HepG2 (cell line): ENCODE measurements around the gene DNAJC5. TPM values are rescaled to one million over a fixed set of nuclear protein-coding genes. Genes with fewer than 3 reads are reported as not detected.
A peak's percentile ranks its signal among the peaks of the same experiment; 100 is the strongest.

Experiments
- CBX5 ChIP-seq: sonication (generic); formaldehyde crosslinking; IDR thresholded peaks from 2 replicates; pipeline ENCODE4 v1.4.0; 2020; ENCODE audit warnings: missing genetic modification reagents, borderline replicate concordance
- CERS6 ChIP-seq: sonication (generic); formaldehyde crosslinking; IDR thresholded peaks from 2 replicates; pipeline ENCODE4 v1.5.0; 2020; ENCODE audit warnings: missing genetic modification reagents
- EED ChIP-seq: sonication (generic); formaldehyde crosslinking; IDR thresholded peaks from 2 replicates; pipeline ENCODE4 v1.5.0; 2020; ENCODE audit warnings: mild to moderate bottlenecking, missing genetic modification reagents
- ELK4 ChIP-seq: sonication (generic); formaldehyde crosslinking; IDR thresholded peaks from 2 replicates; pipeline ENCODE4 v1.9.0; 2021; ENCODE audit warnings: missing genetic modification reagents, borderline replicate concordance
- ERF ChIP-seq: IDR thresholded peaks from 2 replicates; pipeline ENCODE4 v1.6.1; 2018; ENCODE audit warnings: missing biosample characterization, missing genetic modification reagents
- HNF4A ChIP-seq: sonication (generic); formaldehyde crosslinking; IDR thresholded peaks from 2 replicates; pipeline ENCODE4 v1.4.0; 2020; ENCODE audit warnings: missing genetic modification reagents
- IRF1 ChIP-seq: sonication (generic); formaldehyde crosslinking; IDR thresholded peaks from 2 replicates; pipeline ENCODE4 v1.4.0; 2020; ENCODE audit warnings: low read depth, mild to moderate bottlenecking, missing genetic modification reagents
- JARID2 ChIP-seq: sonication (generic); formaldehyde crosslinking; IDR thresholded peaks from 2 replicates; pipeline ENCODE4 v1.8.1; 2023; ENCODE audit warnings: missing genetic modification reagents, inconsistent platforms; ENCODE audit not compliant: insufficient replicate concordance
- KAT7 ChIP-seq: IDR thresholded peaks from 2 replicates; pipeline ENCODE4 v1.6.1; 2018; ENCODE audit warnings: borderline replicate concordance, missing compliant biosample characterization
- KDM5B ChIP-seq: sonication (generic); formaldehyde crosslinking; IDR thresholded peaks from 2 replicates; pipeline ENCODE4 v1.4.0; 2020; ENCODE audit warnings: missing genetic modification reagents, mild to moderate bottlenecking, borderline replicate concordance
- NFKBIZ ChIP-seq: IDR thresholded peaks from 2 replicates; pipeline ENCODE4 v1.6.1; 2018; ENCODE audit warnings: missing genetic modification reagents, missing compliant biosample characterization
- RAD51 ChIP-seq: fragments of 450-650 bp; IDR thresholded peaks from 2 replicates; pipeline ENCODE4 v1.6.1; 2016; ENCODE audit warnings: borderline replicate concordance
- RORA ChIP-seq: sonication (generic); formaldehyde crosslinking; IDR thresholded peaks from 2 replicates; pipeline ENCODE4 v1.5.0; 2020; ENCODE audit warnings: mild to moderate bottlenecking, missing genetic modification reagents, moderate library complexity
- THAP11 ChIP-seq: IDR thresholded peaks from 2 replicates; pipeline ENCODE4 v1.6.1; 2016; ENCODE audit warnings: missing biosample characterization, missing genetic modification reagents
- THYN1 ChIP-seq: sonication (generic); formaldehyde crosslinking; IDR thresholded peaks from 2 replicates; pipeline ENCODE4 v1.8.1; 2023; ENCODE audit warnings: low read depth, mild to moderate bottlenecking, moderate library complexity, missing genetic modification reagents, borderline replicate concordance
- TIGD3 ChIP-seq: sonication (generic); formaldehyde crosslinking; IDR thresholded peaks from 2 replicates; pipeline ENCODE4 v1.5.1; 2020; ENCODE audit warnings: mild to moderate bottlenecking, missing genetic modification reagents, borderline replicate concordance
- ZBTB3 ChIP-seq: sonication (generic); formaldehyde crosslinking; IDR thresholded peaks from 2 replicates; pipeline ENCODE4 v1.4.0; 2020; ENCODE audit warnings: low read depth, mild to moderate bottlenecking, moderate library complexity, missing genetic modification reagents, borderline replicate concordance
- ZBTB43 ChIP-seq: sonication (generic); formaldehyde crosslinking; conservative IDR thresholded peaks from 2 replicates; pipeline ENCODE4 v1.4.0; 2020; ENCODE audit warnings: missing genetic modification reagents
- ZBTB46 ChIP-seq: sonication (generic); formaldehyde crosslinking; IDR thresholded peaks from 2 replicates; pipeline ENCODE4 v1.4.0; 2020; ENCODE audit warnings: mild to moderate bottlenecking, missing genetic modification reagents, borderline replicate concordance
- ZNF207 ChIP-seq: fragments of 450-650 bp; IDR thresholded peaks from 2 replicates; pipeline ENCODE4 v1.6.1; 2016; ENCODE audit warnings: antibody characterized with exemption, borderline replicate concordance
- ZNF317 ChIP-seq: sonication (generic); formaldehyde crosslinking; IDR thresholded peaks from 2 replicates; pipeline ENCODE4 v1.5.0; 2020; ENCODE audit warnings: mild to moderate bottlenecking, missing genetic modification reagents
- ZNF441 ChIP-seq: sonication (generic); formaldehyde crosslinking; IDR thresholded peaks from 2 replicates; pipeline ENCODE4 v1.7.0; 2021; ENCODE audit warnings: missing genetic modification reagents, borderline replicate concordance
- ZNF567 ChIP-seq: sonication (generic); formaldehyde crosslinking; IDR thresholded peaks from 2 replicates; pipeline ENCODE4 v1.8.1; 2023; ENCODE audit warnings: mild to moderate bottlenecking, missing genetic modification reagents, borderline replicate concordance
- polyA plus RNA-seq, 8 experiments: library from polyadenylated mRNA; depleted of rRNA in 3 of 8; stranded (reverse) in 7 of 8; unstranded in 1 of 8; fragments of >200 nt; fragmentation: Illumina TruSeq in 4 of 8; extraction: Trizol in 4 of 8; gene quantifications; 2 replicates each; pipeline versions ENCODE4 v1.2.1 to v1.2.3, GENCODE V29; 2011 to 2016; ENCODE audit warnings: low read depth in 4 of 8, missing spikeins in 1 of 8, mixed read lengths in 1 of 8; ENCODE audit not compliant: insufficient read depth in 1 of 8
- total RNA-seq, 5 experiments: library from RNA; depleted of rRNA; stranded (reverse); fragments of >200 nt; fragmentation: Illumina TruSeq; extraction: Trizol; gene quantifications; 2 replicates each; pipeline ENCODE4 v1.2.3, GENCODE V29; 2016; ENCODE audit warnings: low read depth in 1 of 5

DNAJC5 gene
- total and polyA plus RNA-seq, 2 of the 13 experiments (the other 11 are each of a cell fraction or from before 2014, with no cell fraction given) = 42.8 to 64.5 TPM

- no peak for TF ChIP-seq JARID2
- TF ChIP-seq ZNF207 = no peak
- no peak for TF ChIP-seq THAP11 (CRISPR knock-in tag)
- no peak for TF ChIP-seq ERF
- TF ChIP-seq ZNF441 = no peak
- TF ChIP-seq KAT7 (CRISPR knock-in tag) = no peak
- TF ChIP-seq NFKBIZ (CRISPR knock-in tag) = no peak
- no peak for TF ChIP-seq HNF4A (CRISPR knock-in tag)
- no peak for TF ChIP-seq ZNF317 (CRISPR knock-in tag)
- 0 out of 2 replicates have a peak, but pooled peaks have one; percentile 79 for TF ChIP-seq THYN1
- peak; percentile 52; the same call in 1 of the 2 replicates for TF ChIP-seq CERS6 (CRISPR knock-in tag)
- 0 out of 2 replicates have a peak, but pooled peaks have one; percentile 10 for TF ChIP-seq IRF1 (CRISPR knock-in tag)
- 0 out of 2 replicates have a peak, but pooled peaks have one; percentile 23 for TF ChIP-seq EED
- 0 out of 2 replicates have a peak, but pooled peaks have one; percentile 94 for TF ChIP-seq ZBTB46 (CRISPR knock-in tag)
- TF ChIP-seq TIGD3 (CRISPR knock-in tag) = no peak
- TF ChIP-seq ZBTB43 (CRISPR knock-in tag) = no peak; the same call in 1 of the 2 replicates
- no peak for TF ChIP-seq CBX5 (CRISPR knock-in tag)
- TF ChIP-seq ZNF567 (CRISPR knock-in tag) = no peak
- 0 out of 2 replicates have a peak, but pooled peaks have one; percentile 10 for TF ChIP-seq RAD51
- TF ChIP-seq ZBTB3 = no peak
- no peak for TF ChIP-seq RORA (CRISPR knock-in tag)
- TF ChIP-seq KDM5B = no peak
- TF ChIP-seq ELK4 = 0 out of 2 replicates have a peak, but pooled peaks have one; percentile 30
Measured at GRCh38 chr20:63980317-63980805, 85.4 kb downstream of the DNAJC5 start (continued).
